IMR-90 (cell line): ENCODE results near the gene ARL10. TPM values are rescaled to one million over a fixed set of nuclear protein-coding genes. Genes with fewer than 3 reads are reported as not detected.

Experiments
- ATAC-seq: fragments of 200-7000 bp; cut with Tn5 transposase; 2 replicates; pipeline ENCODE4 v1.9.1; 2020; ENCODE audit warnings: low read depth, mild to moderate bottlenecking, moderate library complexity
- BruUV-seq: library from RNA; stranded (reverse); fragments of 400-500 nt; replicated peaks from 2 replicates; lab custom pipeline; 2021; lab: Mats Ljungman, UMichigan
- CTCF ChIA-PET: fragments of 300-600 bp; formaldehyde crosslinking; extraction: SDS; loops from one replicate; lab custom pipeline; 2021; ENCODE audit warnings: antibody characterized with exemption; lab: Yijun Ruan, JAX
- POLR2A ChIA-PET: fragments of 300-600 bp; sonication (Branson Sonifier 250); formaldehyde crosslinking; loops from one replicate; lab custom pipeline; 2022; ENCODE audit warnings: antibody characterized with exemption; ENCODE audit not compliant: unreplicated experiment; lab: Charles Lee
- DNase-seq: peaks from one replicate; pipeline ENCODE4 v3.0.0; 2013
- H2AFZ ChIP-seq: replicated peaks from 2 replicates; pipeline ENCODE3; 2013; ENCODE audit warnings: low read length, mild to moderate bottlenecking; ENCODE audit not compliant: poor library complexity
- H2AK5ac ChIP-seq: 2 replicates; pipeline ENCODE4 v1.6.1; 2013; ENCODE audit warnings: low read depth, low read length, inconsistent platforms
- H2AK9ac ChIP-seq: replicated peaks from 2 replicates; pipeline ENCODE3; 2013; ENCODE audit warnings: mild to moderate bottlenecking, low read depth, low read length, moderate library complexity; ENCODE audit not compliant: poor library complexity
- H2BK120ac ChIP-seq: 2 replicates; pipeline ENCODE4 v1.6.1; 2013; ENCODE audit warnings: low read depth, low read length, inconsistent platforms
- H2BK15ac ChIP-seq: 3 replicates; pipeline ENCODE4 v1.6.1; 2013; ENCODE audit warnings: low read depth, low read length, inconsistent platforms
- H2BK20ac ChIP-seq: 2 replicates; pipeline ENCODE4 v1.6.1; 2013; ENCODE audit warnings: low read depth, mild to moderate bottlenecking, inconsistent platforms, low read length, moderate library complexity
- H2BK5ac ChIP-seq: 2 replicates; pipeline ENCODE4 v1.6.1; 2013; ENCODE audit warnings: mild to moderate bottlenecking, low read depth, low read length, inconsistent platforms; ENCODE audit not compliant: poor library complexity, severe bottlenecking
- H3K14ac ChIP-seq: replicated peaks from 2 replicates; pipeline ENCODE4 v1.6.1; 2013; ENCODE audit warnings: low read depth, low read length, inconsistent platforms
- H3K18ac ChIP-seq: 2 replicates; pipeline ENCODE4 v1.6.1; 2013; ENCODE audit warnings: low read depth, low read length, control low read depth
- H3K23ac ChIP-seq: 2 replicates; pipeline ENCODE4 v1.6.1; 2013; ENCODE audit warnings: low read depth, low read length, inconsistent platforms
- H3K27ac ChIP-seq: 2 replicates; pipeline ENCODE4 v1.5.1; 2013; ENCODE audit warnings: mild to moderate bottlenecking, control low read depth, low read length; ENCODE audit not compliant: insufficient read depth
- H3K27me3 ChIP-seq: 2 replicates; pipeline ENCODE4 v1.6.1; 2013; ENCODE audit warnings: low read length; ENCODE audit not compliant: control insufficient read depth, insufficient read depth
- H3K36me3 ChIP-seq: 2 replicates; pipeline ENCODE4 v1.6.1; 2013; ENCODE audit warnings: low read length, mixed read lengths; ENCODE audit not compliant: control insufficient read depth, insufficient read depth
- H3K4ac ChIP-seq: 2 replicates; pipeline ENCODE4 v1.6.1; 2013; ENCODE audit warnings: low read depth, low read length, inconsistent platforms
- H3K4me1 ChIP-seq: 2 replicates; pipeline ENCODE4 v1.6.1; 2013; ENCODE audit warnings: low read length, mixed read lengths; ENCODE audit not compliant: control insufficient read depth, insufficient read depth
- H3K4me2 ChIP-seq: 2 replicates; pipeline ENCODE4 v1.6.1; 2013; ENCODE audit warnings: low read depth, mild to moderate bottlenecking, control low read depth, low read length, moderate library complexity
- H3K4me3 ChIP-seq: 2 replicates; pipeline ENCODE4 v1.5.1; 2013; ENCODE audit warnings: low read depth, mild to moderate bottlenecking, control low read depth, low read length, moderate library complexity; ENCODE audit not compliant: insufficient read depth
- H3K56ac ChIP-seq: 2 replicates; pipeline ENCODE4 v1.6.1; 2013; ENCODE audit warnings: low read length, inconsistent platforms; ENCODE audit not compliant: insufficient read depth; ENCODE audit errors: extremely low read depth
- H3K79me1 ChIP-seq, 2 experiments: 2 replicates each; pipeline ENCODE4 v1.6.1; 2013; ENCODE audit warnings: low read length in 2 of 2, inconsistent platforms in 1 of 2, low read depth in 1 of 2
- H3K9ac ChIP-seq: 2 replicates; pipeline ENCODE4 v1.6.1; 2013; ENCODE audit warnings: low read depth, low read length, control low read depth
- H3K9me1 ChIP-seq: 2 replicates; pipeline ENCODE4 v1.6.1; 2013; ENCODE audit warnings: low read length, inconsistent platforms; ENCODE audit not compliant: insufficient read depth
- H3K9me3 ChIP-seq: 2 replicates; pipeline ENCODE4 v1.6.1; 2013; ENCODE audit warnings: low read length; ENCODE audit not compliant: control insufficient read depth, insufficient read depth
- H4K20me1 ChIP-seq: 2 replicates; pipeline ENCODE4 v1.6.1; 2013; ENCODE audit warnings: low read length, inconsistent platforms; ENCODE audit not compliant: insufficient read depth
- H4K5ac ChIP-seq: 2 replicates; pipeline ENCODE4 v1.6.1; 2013; ENCODE audit warnings: mild to moderate bottlenecking, low read depth, low read length, control low read depth
- H4K8ac ChIP-seq, 2 experiments: 2 replicates each; pipeline ENCODE4 v1.6.1; 2013; ENCODE audit warnings: low read depth in 2 of 2, low read length in 2 of 2, control low read depth in 1 of 2, inconsistent platforms in 1 of 2
- H4K91ac ChIP-seq: 2 replicates; pipeline ENCODE4 v1.6.1; 2013; ENCODE audit warnings: low read depth, low read length, inconsistent platforms; ENCODE audit not compliant: insufficient read depth
- ELK1 ChIP-seq: fragments of 150-350 bp; IDR thresholded peaks from 2 replicates; pipeline ENCODE4 v1.6.1; 2016; ENCODE audit warnings: low read depth, mild to moderate bottlenecking, low read length, moderate library complexity, borderline replicate concordance
- POLR2A ChIP-seq: IDR thresholded peaks from 2 replicates; pipeline ENCODE4 v1.6.1; 2012; ENCODE audit warnings: mild to moderate bottlenecking, low read depth, low read length
- WGBS, 2 experiments: methylation state at CpG; one replicate each; pipeline versions ENCODE4 v1.1.5 to v1.1.7; 2013; ENCODE audit warnings: missing lambda C conversion rate in 2 of 2; ENCODE audit not compliant: insufficient read length in 1 of 2; ENCODE audit errors: extremely low coverage in 2 of 2; 5-methylcytosine and 5-hydroxymethylcytosine counted together
- dilution Hi-C: fragments of 300-500 bp; cut with HindIII; formaldehyde crosslinking; loops from one replicate; pipeline ENCODE4 v1.14.3; 2018; ENCODE audit warnings: low sequenced_read_pairs; ENCODE audit not compliant: unreplicated experiment
- in situ Hi-C: fragments of 300-500 bp; cut with MboI; formaldehyde crosslinking; loops from 3 replicates; pipeline ENCODE4 v1.14.3; 2019; ENCODE audit warnings: low sequenced_read_pairs, inconsistent platforms, mixed read lengths
- intact Hi-C: fragments of 100-400 bp; cut with micrococcal nuclease; formaldehyde crosslinking; loops from 2 replicates; pipeline ENCODE4 v1.10.0; 2022
- polyA plus RNA-seq, 3 experiments: library from polyadenylated mRNA; depleted of rRNA; stranded (reverse); fragments of >200 nt; gene quantifications; 2 replicates each; pipeline ENCODE4 v1.2.3, GENCODE V29; 2012; ENCODE audit warnings: low replicate concordance in 1 of 3
- total RNA-seq: library from RNA; depleted of rRNA; stranded (reverse); fragments of >200 nt; gene quantifications from 2 replicates; pipeline ENCODE4 v1.2.3, GENCODE V29; 2012

Gene ARL10
- total and polyA plus RNA-seq, 2 of the 4 experiments (the other 2 are of a cell fraction) = 3.6 to 6.0 TPM

- Histone ChIP-seq H2BK120ac (no peak overlapping the region), H3K9me1 (no peaks in the 10 kb centered on the region), H4K8ac (no peak overlapping the region), H3K56ac (no peak overlapping the region), H3K36me3 (peaks cover 34% of the 10 kb centered on the region), H3K4me3 (no peak overlapping the region), H2AFZ (no peak overlapping the region), H3K9ac (no peak overlapping the region), H3K9me3 (no peaks in the 10 kb centered on the region), H2BK15ac (no peak overlapping the region), H4K20me1 (no peaks in the 10 kb centered on the region), H4K91ac (no peak overlapping the region), H2AK5ac (no peak overlapping the region), H3K27me3 (no peaks in the 10 kb centered on the region), H2BK20ac (no peak overlapping the region), H2AK9ac (no peak overlapping the region), H3K79me1 (no peaks in the 10 kb centered on the region; a peak in 1 of 4 replicates), H4K5ac (no peak overlapping the region), H3K27ac (no peak overlapping the region), H3K14ac (no peak overlapping the region), H2BK5ac (no peak overlapping the region), H3K4me2 (no peak overlapping the region), H3K23ac (no peak overlapping the region), H3K4me1 (no peaks in the 10 kb centered on the region), H3K4ac (no peak overlapping the region), H3K18ac (no peak overlapping the region)
- CTCF ChIA-PET = interaction anchor here (0.5 kb wide), 1 partner anchor 11 kb away, joined by 4 read pairs; no protein-coding TSS in a partner anchor
- WGBS, 2 experiments = no CpG with 5 or more reads among the region's 2 CpGs
- POLR2A ChIA-PET = interaction anchor here (0.5 kb wide), 1 partner anchor 201 kb away, joined by 8 read pairs; no protein-coding TSS in a partner anchor
- intact Hi-C loops (no loop called here), in situ Hi-C loops (loop anchor here (25.0 kb wide), 1 partner anchor 606 kb away; no protein-coding TSS in a partner anchor), dilution Hi-C loops (no loop called here)
- no peak for ATAC-seq
- no peak for TF ChIP-seq ELK1
- no peak for TF ChIP-seq POLR2A
- no TSS peak for BruUV-seq
- no peak for DNase-seq
Observed at GRCh38 chr5:176342766-176343458, 22.4 kb upstream of the ARL10 start.
